ENCODE data around the gene NGEF. TPM values are rescaled to one million over a fixed set of nuclear protein-coding genes. Genes with fewer than 3 reads are reported as not detected.

NGEF gene
- total RNA-seq, 2 donors from 2014 or later: 0.23 TPM; not detected in 1

DNA sequence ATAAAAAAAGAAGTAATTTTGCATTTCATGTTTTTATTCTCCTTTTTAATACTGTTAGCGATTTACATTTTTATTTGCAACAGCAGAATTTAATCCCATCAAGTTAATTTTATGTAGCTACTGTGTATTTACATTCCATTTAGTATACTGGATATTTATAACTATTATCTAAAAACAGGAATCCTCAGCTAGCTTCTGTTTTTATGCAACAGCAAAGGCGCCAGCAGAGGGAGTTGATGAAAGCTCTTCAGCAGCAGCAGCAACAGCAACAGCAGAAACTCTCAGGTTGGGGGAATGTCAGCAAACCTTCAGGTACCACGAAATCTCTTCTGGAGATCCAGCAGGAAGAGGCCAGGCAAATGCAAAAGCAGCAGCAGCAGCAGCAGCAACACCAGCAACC lies 169.2 kb downstream of the NGEF start:
- ATAC-seq: no peak
- Mint-ChIP-seq H3K9me3 (no peaks in the 10 kb centered on the region), H3K27ac (no peak overlapping the region), H3K36me3 (peaks cover 6 to 16% of the 10 kb centered on the region in 2 donors)
- no peak for DNase-seq (ENCODE audit: low spot score in 2 of 2)

DNA sequence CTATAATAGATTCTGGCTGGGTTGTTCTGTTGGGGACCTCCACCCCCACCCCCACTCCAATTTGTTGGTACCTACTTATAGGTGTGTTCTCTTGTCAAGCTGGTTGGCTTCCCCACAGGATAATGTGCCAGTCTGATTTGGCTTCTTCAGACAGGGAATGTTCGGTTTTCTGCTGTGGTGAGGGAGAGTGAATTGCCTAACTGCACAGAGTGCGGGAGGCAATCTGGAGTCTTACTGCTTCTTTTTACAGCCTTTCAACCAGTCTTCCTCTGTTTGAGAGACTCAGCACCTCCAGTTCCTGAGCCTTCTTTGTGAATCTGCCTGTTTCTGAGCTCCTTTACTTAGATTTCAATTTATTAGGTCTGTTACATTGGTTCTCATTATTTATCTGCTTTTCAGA lies 170.4 kb downstream of the NGEF start:
- no peak for ATAC-seq
- Mint-ChIP-seq H3K36me3 (peaks cover 6 to 16% of the 10 kb centered on the region in 2 donors), H3K9me3 (no peaks in the 10 kb centered on the region), H3K27ac (peak overlapping the region in 1 of 2 donors; percentile 53)
- DNase-seq (ENCODE audit: low spot score in 2 of 2): no peak

DNA sequence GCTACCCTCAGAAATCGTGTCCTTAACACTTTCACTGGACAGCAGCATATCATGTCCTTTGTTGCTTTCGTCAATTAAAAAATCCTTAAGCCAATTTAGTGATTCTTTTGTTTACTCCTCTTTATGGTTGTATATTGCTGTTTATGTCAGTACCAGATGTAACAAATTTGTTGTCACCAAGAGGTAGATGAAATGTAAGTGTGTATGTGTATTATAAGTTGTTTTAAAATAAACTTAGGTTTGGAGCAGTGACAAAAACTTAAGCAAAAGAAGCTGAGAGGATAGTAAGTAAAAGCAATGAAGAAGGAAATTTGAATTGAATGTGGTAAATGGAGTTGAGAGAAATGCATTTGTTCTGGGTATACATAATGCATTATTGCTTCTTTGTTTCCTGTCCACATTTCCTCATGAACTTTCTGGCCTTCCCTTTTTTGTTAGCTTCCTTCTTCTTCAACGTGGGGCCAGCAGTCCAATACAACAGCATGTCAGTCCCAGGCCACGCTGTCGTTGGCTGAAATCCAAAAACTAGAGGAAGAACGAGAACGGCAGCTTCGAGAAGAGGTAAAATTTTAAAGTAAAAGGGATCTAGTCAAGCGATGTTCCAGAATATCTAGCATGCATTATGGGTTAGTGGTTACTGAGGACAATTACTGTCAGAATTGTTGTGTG lies 173.5 kb downstream of the NGEF start:
- Mint-ChIP-seq H3K9me3 (no peaks in the 10 kb centered on the region), H3K27ac (peak overlapping the region in 1 of 2 donors; percentile 58), H3K36me3 (peaks cover 6 to 11% of the 10 kb centered on the region in 2 donors)
- DNase-seq (ENCODE audit: low spot score in 2 of 2) (no peak), ATAC-seq (no peak)

DNA sequence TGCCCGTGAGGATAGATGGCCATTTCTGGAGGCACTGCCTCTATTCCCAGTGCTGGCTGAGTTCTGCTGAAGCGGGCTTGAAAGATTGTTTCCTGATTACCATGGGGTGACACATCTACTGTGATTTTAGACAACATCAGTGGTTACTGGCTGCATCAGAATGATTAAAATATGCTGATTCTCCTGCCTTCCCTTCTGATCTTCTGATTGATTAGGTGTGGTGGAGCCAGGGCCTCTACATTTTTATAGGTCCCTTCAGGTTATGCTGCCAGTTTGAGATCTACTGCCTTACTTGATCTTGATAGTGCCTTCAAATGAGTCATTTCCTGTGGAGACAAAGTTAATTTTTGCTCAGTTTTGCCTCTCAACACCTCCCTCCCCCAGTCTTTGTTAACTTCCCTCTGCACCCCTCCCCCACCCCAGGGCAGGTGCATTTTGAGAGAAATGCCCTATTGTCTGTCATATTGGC lies 174.6 kb downstream of the NGEF start:
- H3K9me3 Mint-ChIP-seq: no peaks in the 10 kb centered on the region
- peaks cover 2 to 11% of the 10 kb centered on the region in 2 donors for H3K36me3 Mint-ChIP-seq
- ATAC-seq (peak; percentile 86 to 90), DNase-seq (ENCODE audit: low spot score in 2 of 2) (peak in 1 of 2 donors; percentile 47)
- H3K27ac Mint-ChIP-seq: peak overlapping the region; percentile 65 to 88

GRCh38 chr2:232836934-232837333 lies 176.1 kb downstream of the NGEF start:
- ATAC-seq: no peak
- Mint-ChIP-seq H3K36me3 (peaks cover under 1 to 6% of the 10 kb centered on the region in 2 donors), H3K9me3 (no peaks in the 10 kb centered on the region), H3K27ac (peak overlapping the region in 1 of 2 donors; percentile 88)
- no peak for DNase-seq (ENCODE audit: low spot score in 2 of 2)

DNA sequence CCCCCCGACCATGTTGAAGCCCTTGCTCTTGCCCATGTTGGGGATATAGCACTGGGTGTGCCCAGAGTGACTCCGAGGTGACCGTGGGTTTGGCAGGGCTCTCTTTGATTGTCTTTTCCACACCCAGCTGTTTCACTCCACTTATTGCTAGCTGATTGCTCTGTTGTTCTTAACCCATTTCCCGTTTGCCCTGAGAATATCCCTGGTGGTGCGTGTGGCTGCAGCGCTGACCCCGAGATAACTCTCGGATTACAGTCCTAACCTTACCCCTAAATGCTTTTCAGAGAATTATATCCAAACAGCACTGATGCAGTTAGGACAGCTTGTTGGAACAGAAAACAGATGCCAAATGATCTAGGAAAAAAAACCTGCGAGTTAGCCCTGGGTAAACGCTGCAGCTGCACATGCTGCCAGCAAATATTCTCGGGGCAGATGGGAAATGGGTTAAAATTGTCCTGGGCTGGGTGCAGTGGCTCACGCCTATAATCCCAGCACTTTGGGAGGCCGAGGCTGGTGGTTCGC lies 177.3 kb downstream of the NGEF start:
- Mint-ChIP-seq H3K27ac (no peak overlapping the region), H3K36me3 (peaks cover 0 to 6% of the 10 kb centered on the region in 2 donors), H3K9me3 (no peaks in the 10 kb centered on the region)
- DNase-seq (ENCODE audit: low spot score in 2 of 2) (no peak), ATAC-seq (no peak)

DNA sequence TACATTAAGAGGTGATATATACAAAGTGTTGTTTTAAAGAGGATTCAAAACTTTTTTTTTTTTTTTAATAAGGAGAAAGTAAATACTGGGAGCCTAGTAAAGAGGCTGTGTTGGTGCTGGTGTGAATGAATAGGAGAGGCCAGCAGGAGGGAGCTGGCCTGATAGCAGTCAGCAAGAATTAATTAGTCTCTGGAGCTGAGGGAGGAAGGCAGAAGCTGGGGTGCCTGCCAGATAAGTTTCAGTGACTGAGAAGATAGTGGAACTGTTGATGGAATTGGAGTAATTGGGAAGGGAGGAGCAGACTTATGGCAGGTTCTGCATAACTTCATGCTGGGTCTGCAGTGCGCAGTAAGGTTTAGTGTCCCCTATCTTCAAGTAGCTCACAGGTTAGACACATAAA lies 179.2 kb downstream of the NGEF start:
- Mint-ChIP-seq H3K36me3 (peaks cover 0 to 6% of the 10 kb centered on the region in 2 donors), H3K27ac (peak overlapping the region; percentile 20 to 78), H3K9me3 (no peaks in the 10 kb centered on the region)
- ATAC-seq (no peak), DNase-seq (ENCODE audit: low spot score in 2 of 2) (no peak)

DNA sequence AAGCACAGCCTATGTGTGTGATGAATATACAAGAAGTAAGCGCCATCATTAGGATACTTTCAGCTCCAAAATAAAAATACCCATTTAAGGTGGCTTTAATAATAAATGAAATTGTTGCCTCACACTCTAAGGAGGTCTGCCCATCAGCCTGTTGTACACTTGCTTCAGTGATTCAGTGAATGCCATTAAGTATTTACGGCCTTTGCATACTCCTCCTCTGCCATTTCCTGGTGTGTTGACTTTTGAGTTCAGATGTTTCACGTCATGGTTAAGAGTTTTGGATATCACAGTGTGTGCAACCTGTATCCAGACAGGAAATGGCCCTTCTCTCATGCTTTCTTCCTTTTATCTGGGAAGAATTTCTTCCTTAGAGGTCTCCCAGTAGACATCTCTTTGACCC lies 181.6 kb downstream of the NGEF start:
- Mint-ChIP-seq H3K36me3 (peaks cover under 1 to 8% of the 10 kb centered on the region in 2 donors), H3K9me3 (no peaks in the 10 kb centered on the region), H3K27ac (no peak overlapping the region)
- DNase-seq (ENCODE audit: low spot score in 2 of 2): no peak
- ATAC-seq: no peak

DNA sequence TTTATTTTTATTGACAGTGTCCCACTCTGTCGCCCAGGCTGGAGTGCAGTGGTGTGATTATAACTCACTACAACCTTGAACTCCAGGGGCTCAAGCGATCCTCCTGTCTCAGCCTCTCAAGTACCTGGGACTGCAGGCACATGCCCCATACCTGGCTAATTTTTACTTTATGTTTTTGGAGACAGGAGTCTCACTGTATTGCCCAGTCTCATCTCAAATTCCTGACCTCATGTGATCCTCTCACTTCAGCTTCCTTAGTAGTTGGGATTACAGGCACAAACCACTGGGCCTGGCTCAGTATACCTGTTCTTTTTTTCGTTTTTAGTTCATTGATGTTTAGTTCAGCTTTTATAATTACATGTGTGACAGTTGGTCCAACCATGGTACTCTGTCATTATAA lies 183.1 kb downstream of the NGEF start:
- ATAC-seq: no peak
- Mint-ChIP-seq H3K27ac (no peak overlapping the region), H3K36me3 (peaks cover 12 to 23% of the 10 kb centered on the region in 2 donors), H3K9me3 (no peaks in the 10 kb centered on the region)
- no peak for DNase-seq (ENCODE audit: low spot score in 2 of 2)

Other genes with a start within 250 kb of the NGEF start
- gene KCNJ13, start 236.7 kb downstream of the NGEF start, total RNA-seq: not detected
- 1 to 10 TPM; 1.3 to 3.6 TPM for gene SNORC, start 143.0 kb downstream of the NGEF start, total RNA-seq
- not detected for gene NEU2, start 19.4 kb upstream of the NGEF start, total RNA-seq
- gene INPP5D, start 47.1 kb upstream of the NGEF start, total RNA-seq: 10 to 100 TPM; 70.7 to 71.1 TPM
- 10 to 100 TPM; 30.6 to 34.2 TPM for gene ATG16L1, start 238.4 kb upstream of the NGEF start, total RNA-seq